Cardiac muscle cell (in vitro differentiated cells and primary cell): ENCODE measurements around the gene RC3H2. TPM values are rescaled to one million over a fixed set of nuclear protein-coding genes. Genes with fewer than 3 reads are reported as not detected.

Experiments used
- polyA plus RNA-seq: library from polyadenylated mRNA; unstranded; fragments of >200 nt; fragmentation: Nextera tagmentation; extraction: Ambion mirVana; gene quantifications from 2 replicates; pipeline ENCODE4 v1.2.1, GENCODE V29; 2016
- total RNA-seq: library from RNA; depleted of rRNA; stranded (reverse); fragments of >200 nt; gene quantifications from 2 replicates; pipeline ENCODE4 v1.2.3, GENCODE V29; 2016

The RC3H2 gene
- total and polyA plus RNA-seq, 2 experiments from 2014 or later, result 31.1 to 57.7 TPM

Other genes starting within 250 kb of the RC3H2 start
- gene OR1B1, start 247.7 kb downstream of the RC3H2 start, total RNA-seq, result not detected in 2 replicates
- gene OR1B1, start 247.7 kb downstream of the RC3H2 start, polyA plus RNA-seq, result not detected in 2 replicates
- not detected in 2 replicates for gene OR1L1, start 243.6 kb downstream of the RC3H2 start, total RNA-seq
- gene OR1L1, start 243.6 kb downstream of the RC3H2 start, polyA plus RNA-seq, result not detected in 2 replicates
- gene OR1L3, start 230.2 kb downstream of the RC3H2 start, total RNA-seq, result not detected in 2 replicates
- gene OR1L3, start 230.2 kb downstream of the RC3H2 start, polyA plus RNA-seq, result not detected in 2 replicates
- not detected in 2 replicates for gene OR1L4, start 181.4 kb downstream of the RC3H2 start, total RNA-seq
- gene OR1L4, start 181.4 kb downstream of the RC3H2 start, polyA plus RNA-seq, result not detected in 2 replicates
- not detected in 2 replicates for gene OR1L6, start 163.1 kb downstream of the RC3H2 start, total RNA-seq
- 0.56 TPM in 1 of 2 replicates, not detected in the other for gene OR1L6, start 163.1 kb downstream of the RC3H2 start, polyA plus RNA-seq
- not detected in 2 replicates for gene OR5C1, start 116.4 kb downstream of the RC3H2 start, total RNA-seq
- not detected in 2 replicates for gene OR5C1, start 116.4 kb downstream of the RC3H2 start, polyA plus RNA-seq
- not detected in 2 replicates for gene OR1K1, start 105.2 kb downstream of the RC3H2 start, total RNA-seq
- gene OR1K1, start 105.2 kb downstream of the RC3H2 start, polyA plus RNA-seq, result 0.20 and 0.44 TPM in 2 replicates
- gene PDCL, start 76.8 kb downstream of the RC3H2 start, total RNA-seq, result 17.4 and 20.8 TPM in 2 replicates
- 14.2 and 15.3 TPM in 2 replicates for gene PDCL, start 76.8 kb downstream of the RC3H2 start, polyA plus RNA-seq
- 5.4 and 6.0 TPM in 2 replicates for gene ZBTB6, start 8.0 kb upstream of the RC3H2 start, total RNA-seq
- gene ZBTB6, start 8.0 kb upstream of the RC3H2 start, polyA plus RNA-seq, result 2.5 and 4.5 TPM in 2 replicates
- 5.0 and 8.1 TPM in 2 replicates for gene ZBTB26, start 26.2 kb upstream of the RC3H2 start, total RNA-seq
- gene ZBTB26, start 26.2 kb upstream of the RC3H2 start, polyA plus RNA-seq, result 3.3 and 10.0 TPM in 2 replicates
- gene RABGAP1, start 35.7 kb upstream of the RC3H2 start, total RNA-seq, result 29.8 and 44.4 TPM in 2 replicates
- gene RABGAP1, start 35.7 kb upstream of the RC3H2 start, polyA plus RNA-seq, result 37.4 and 39.4 TPM in 2 replicates
- 0.21 and 1.0 TPM in 2 replicates for gene GPR21, start 128.3 kb upstream of the RC3H2 start, total RNA-seq
- gene GPR21, start 128.3 kb upstream of the RC3H2 start, polyA plus RNA-seq, result not detected in 2 replicates